Measurements from ENCODE around the gene RPL10A.

The RPL10A gene

GRCh38 chr6:35484921-35485392 is 16.8 kb downstream of the RPL10A start:
- DNase-seq (ENCODE audit: low read depth) = no peak
- no peak overlapping the region for H3K4me3 ChIP-seq (ENCODE audit: low read depth, low read length)
- in situ Hi-C loops (cut with HindIII; ENCODE audit: low sequenced_read_pairs) = no loop called here
- no peak for TF ChIP-seq CTCF (IDR thresholded peaks at IDR 0.05; ENCODE audit: low read depth, low read length, missing control alignments)

GRCh38 chr6:35485402-35485877 is 17.2 kb downstream of the RPL10A start:
- in situ Hi-C loops (cut with HindIII; ENCODE audit: low sequenced_read_pairs) = no loop called here
- no peak for TF ChIP-seq CTCF (IDR thresholded peaks at IDR 0.05; ENCODE audit: low read depth, low read length, missing control alignments)
- DNase-seq (ENCODE audit: low read depth) = no peak
- no peak overlapping the region for H3K4me3 ChIP-seq (ENCODE audit: low read depth, low read length)

- in situ Hi-C loops (cut with HindIII; ENCODE audit: low sequenced_read_pairs) = no loop called here
- no peak overlapping the region for H3K4me3 ChIP-seq (ENCODE audit: low read depth, low read length)
- no peak for DNase-seq (ENCODE audit: low read depth)
- TF ChIP-seq CTCF (IDR thresholded peaks at IDR 0.05; ENCODE audit: low read depth, low read length, missing control alignments) = no peak
Measured at GRCh38 chr6:35486005-35486925, 18.1 kb downstream of the RPL10A start.

GRCh38 chr6:35487658-35488516 is 19.7 kb downstream of the RPL10A start:
- DNase-seq (ENCODE audit: low read depth) = no peak
- in situ Hi-C loops (cut with HindIII; ENCODE audit: low sequenced_read_pairs) = no loop called here
- no peak for TF ChIP-seq CTCF (IDR thresholded peaks at IDR 0.05; ENCODE audit: low read depth, low read length, missing control alignments)
- H3K4me3 ChIP-seq (ENCODE audit: low read depth, low read length) = no peak overlapping the region

- H3K4me3 ChIP-seq (ENCODE audit: low read depth, low read length) = no peak overlapping the region
- TF ChIP-seq CTCF (IDR thresholded peaks at IDR 0.05; ENCODE audit: low read depth, low read length, missing control alignments) = no peak
- DNase-seq (ENCODE audit: low read depth) = no peak
- in situ Hi-C loops (cut with HindIII; ENCODE audit: low sequenced_read_pairs) = no loop called here
Measured at GRCh38 chr6:35488517-35488862, 20.3 kb downstream of the RPL10A start.

GRCh38 chr6:35489066-35489465 is 20.9 kb downstream of the RPL10A start:
- DNase-seq (ENCODE audit: low read depth) = no peak
- no peak for TF ChIP-seq CTCF (IDR thresholded peaks at IDR 0.05; ENCODE audit: low read depth, low read length, missing control alignments)
- in situ Hi-C loops (cut with HindIII; ENCODE audit: low sequenced_read_pairs) = no loop called here
- H3K4me3 ChIP-seq (ENCODE audit: low read depth, low read length) = no peak overlapping the region
